ENCODE data around the gene KIZ. TPM values are rescaled to one million over a fixed set of nuclear protein-coding genes. Genes with fewer than 3 reads are reported as not detected.

Gene KIZ
- total RNA-seq, 1 donor, result 19.4 TPM

DNA sequence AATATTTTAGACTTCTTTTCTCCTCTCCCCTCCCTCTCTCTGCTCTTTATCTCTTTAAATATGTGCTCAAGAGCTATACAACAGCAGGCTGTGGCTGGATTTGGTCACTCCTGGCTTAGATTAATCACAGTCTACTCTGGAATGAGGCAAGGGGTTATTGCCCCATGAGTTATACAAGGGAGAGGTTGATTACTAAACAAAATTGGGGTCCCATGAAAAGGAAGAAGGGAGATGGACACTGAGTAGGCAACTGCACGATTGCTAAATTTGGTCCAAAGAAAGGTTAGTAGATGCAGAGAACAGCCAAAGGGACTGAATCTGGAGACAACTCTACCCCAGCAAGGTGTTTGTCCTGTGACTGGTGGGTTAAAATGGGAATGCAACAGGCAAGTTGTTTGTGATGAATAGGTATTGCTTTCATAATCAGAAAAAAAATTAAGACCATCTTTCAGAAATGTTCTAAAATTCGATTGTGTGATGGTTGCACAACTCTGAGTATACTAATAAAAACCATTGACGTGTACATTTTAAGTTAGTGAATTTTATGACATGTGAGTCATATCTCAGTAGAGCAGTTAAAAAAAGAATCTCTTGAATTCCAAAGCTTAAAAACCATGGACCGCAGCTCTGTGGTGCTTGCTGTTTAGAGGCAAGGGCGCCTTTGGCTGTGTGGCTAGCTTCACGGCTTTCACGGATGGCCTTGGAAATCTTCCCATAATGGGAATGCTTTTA, 57.1 kb downstream of the KIZ start:
- peak; percentile 82 for DNase-seq (ENCODE audit: low read depth)
- H3K4me3 ChIP-seq (ENCODE audit: low read depth, low read length), result no peak overlapping the region
- TF ChIP-seq, protein P1, sequence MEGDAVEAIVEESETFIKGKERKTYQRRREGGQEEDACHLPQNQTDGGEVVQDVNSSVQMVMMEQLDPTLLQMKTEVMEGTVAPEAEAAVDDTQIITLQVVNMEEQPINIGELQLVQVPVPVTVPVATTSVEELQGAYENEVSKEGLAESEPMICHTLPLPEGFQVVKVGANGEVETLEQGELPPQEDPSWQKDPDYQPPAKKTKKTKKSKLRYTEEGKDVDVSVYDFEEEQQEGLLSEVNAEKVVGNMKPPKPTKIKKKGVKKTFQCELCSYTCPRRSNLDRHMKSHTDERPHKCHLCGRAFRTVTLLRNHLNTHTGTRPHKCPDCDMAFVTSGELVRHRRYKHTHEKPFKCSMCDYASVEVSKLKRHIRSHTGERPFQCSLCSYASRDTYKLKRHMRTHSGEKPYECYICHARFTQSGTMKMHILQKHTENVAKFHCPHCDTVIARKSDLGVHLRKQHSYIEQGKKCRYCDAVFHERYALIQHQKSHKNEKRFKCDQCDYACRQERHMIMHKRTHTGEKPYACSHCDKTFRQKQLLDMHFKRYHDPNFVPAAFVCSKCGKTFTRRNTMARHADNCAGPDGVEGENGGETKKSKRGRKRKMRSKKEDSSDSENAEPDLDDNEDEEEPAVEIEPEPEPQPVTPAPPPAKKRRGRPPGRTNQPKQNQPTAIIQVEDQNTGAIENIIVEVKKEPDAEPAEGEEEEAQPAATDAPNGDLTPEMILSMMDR (IDR thresholded peaks at IDR 0.05; ENCODE audit: insufficient read depth, low read length), result no peak

DNA sequence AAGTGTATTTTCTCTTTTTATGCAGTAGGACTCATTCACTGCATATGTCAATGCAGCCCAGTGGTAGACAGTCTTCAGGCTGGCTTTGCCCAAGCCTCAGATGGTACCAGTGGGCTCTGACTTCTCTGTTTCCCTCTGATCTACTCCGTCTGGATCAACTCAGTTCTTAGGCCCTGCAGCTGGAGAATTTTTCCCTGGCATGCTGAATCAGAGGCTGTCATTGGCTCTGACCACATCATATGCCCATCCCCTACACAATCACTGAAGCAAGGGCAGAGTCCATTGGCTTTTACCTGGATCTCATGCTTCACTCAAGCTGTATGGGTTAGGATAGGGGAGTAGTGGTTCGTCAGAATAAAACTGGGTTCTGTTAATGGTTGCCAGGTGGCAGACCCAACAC, 57.8 kb downstream of the KIZ start:
- DNase-seq (ENCODE audit: low read depth), result no peak
- TF ChIP-seq, protein P1 (IDR thresholded peaks at IDR 0.05; ENCODE audit: insufficient read depth, low read length), result no peak
- no peak overlapping the region for H3K4me3 ChIP-seq (ENCODE audit: low read depth, low read length)

DNA sequence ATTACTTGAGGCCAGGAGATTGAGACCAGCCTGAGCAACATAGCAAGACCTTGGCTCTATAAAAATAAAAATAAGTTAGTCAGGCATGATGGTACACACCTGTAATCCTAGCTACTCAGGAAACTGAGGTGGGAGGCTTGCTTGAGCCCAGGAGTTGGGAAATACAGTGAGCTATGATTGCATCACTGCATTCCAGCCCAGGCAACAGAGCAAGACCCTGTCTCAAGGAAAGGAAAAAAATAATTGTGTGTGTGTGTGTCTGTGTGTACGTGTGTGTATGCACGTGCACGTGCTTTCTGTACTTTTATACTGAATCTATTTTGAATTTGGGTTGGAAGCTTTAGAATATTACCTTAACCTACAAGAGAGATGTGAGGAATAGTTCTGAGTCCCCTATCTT, 58.9 kb downstream of the KIZ start:
- TF ChIP-seq, protein P1 (IDR thresholded peaks at IDR 0.05; ENCODE audit: insufficient read depth, low read length), result no peak
- H3K4me3 ChIP-seq (ENCODE audit: low read depth, low read length), result no peak overlapping the region
- peak; percentile 37 for DNase-seq (ENCODE audit: low read depth)

DNA sequence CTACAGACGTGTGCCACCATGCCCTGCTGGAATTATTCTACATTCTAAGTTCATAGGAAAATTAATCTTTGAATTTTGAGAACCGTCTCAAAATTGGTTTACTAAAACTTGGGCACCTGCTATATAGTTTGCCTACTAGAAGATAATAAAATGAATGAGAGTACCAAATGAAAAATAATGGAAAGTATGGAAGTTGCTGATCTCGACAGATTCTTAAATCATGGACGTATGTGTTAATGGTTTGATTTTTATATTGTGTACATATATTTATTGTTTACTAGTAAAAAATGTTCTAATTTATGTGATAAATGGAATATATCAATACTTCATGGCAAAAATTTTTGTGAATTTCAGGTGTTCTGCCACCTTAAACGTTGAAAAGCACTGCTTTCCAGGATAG, 60.0 kb downstream of the KIZ start:
- TF ChIP-seq, protein P1 (IDR thresholded peaks at IDR 0.05; ENCODE audit: insufficient read depth, low read length), result no peak
- H3K4me3 ChIP-seq (ENCODE audit: low read depth, low read length), result no peak overlapping the region
- no peak for DNase-seq (ENCODE audit: low read depth)

DNA sequence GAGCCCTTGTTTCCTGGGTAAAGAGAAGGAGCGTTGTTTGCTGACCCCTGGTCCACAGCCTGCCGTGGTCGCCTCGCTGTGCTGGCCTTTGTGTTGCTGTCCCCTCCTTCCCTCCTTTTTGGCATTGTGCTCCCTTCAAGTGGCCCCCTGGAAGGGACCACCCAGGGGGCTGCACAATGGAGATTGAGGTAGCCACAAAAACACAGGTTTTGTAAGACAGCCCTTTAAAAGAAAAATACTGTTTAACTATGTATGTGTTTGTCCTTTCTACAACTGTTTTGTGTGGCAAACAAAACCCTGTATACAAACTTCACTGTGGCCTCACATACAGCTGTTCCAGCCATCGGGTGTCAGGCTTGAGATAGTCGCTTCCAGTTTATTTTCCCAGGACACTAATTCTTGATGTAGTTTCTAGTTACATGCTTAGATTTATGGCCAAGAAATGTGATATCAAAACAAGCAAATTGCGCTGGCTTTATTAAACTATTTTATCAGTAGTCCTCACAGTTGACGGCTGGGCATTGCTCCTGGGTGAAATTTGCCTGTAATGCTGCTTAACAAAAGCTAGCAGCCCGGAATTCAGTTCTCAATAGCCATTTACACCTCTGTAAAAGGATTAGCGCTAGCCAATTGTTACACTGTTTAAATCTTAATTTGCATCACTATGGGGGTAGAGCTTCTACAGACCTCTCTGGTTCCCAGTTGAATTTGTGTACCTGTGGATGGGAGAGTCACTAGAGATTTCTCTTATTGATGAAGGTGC, 64.1 kb downstream of the KIZ start:
- no peak for DNase-seq (ENCODE audit: low read depth)
- TF ChIP-seq, protein P1 (IDR thresholded peaks at IDR 0.05; ENCODE audit: insufficient read depth, low read length), result no peak
- H3K4me3 ChIP-seq (ENCODE audit: low read depth, low read length), result no peak overlapping the region

DNA sequence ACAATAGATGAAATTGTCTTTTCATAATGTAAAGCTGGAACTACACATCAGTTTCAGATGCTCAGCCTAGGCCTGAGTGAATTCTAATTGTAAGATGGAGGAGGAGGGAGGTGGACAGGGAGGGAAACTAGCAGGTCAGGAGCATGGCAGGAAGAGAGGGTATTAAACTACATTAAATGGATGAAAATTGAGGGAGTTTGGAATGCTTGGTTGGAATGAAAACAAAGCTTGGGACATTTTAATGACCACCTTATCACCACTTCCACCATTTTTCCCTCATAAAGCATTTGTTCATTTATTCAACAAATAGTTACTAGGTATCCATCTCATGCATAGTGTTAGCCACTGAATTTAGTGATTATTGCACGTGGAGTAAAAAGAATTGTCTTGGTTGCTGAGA, 65.0 kb downstream of the KIZ start:
- TF ChIP-seq, protein P1 (IDR thresholded peaks at IDR 0.05; ENCODE audit: insufficient read depth, low read length), result no peak
- H3K4me3 ChIP-seq (ENCODE audit: low read depth, low read length), result no peak overlapping the region
- no peak for DNase-seq (ENCODE audit: low read depth)
